Cerebellar nuclear complex (tissue), 1 donor: ENCODE data around the gene KLF3.

Experiments used
- DNase-seq, 2 experiments: peaks; one replicate each; lab custom pipeline; 2025; lab: John Stamatoyannopoulos, UW

KLF3 gene

GRCh38 chr4:38656111-38656510, 7.9 kb upstream of the KLF3 start:
- DNase-seq = no peak

GRCh38 chr4:38659346-38659745, 4.7 kb upstream of the KLF3 start:
- DNase-seq = no peak

- DNase-seq = no peak
Measured at GRCh38 chr4:38660838-38661237, 3.2 kb upstream of the KLF3 start.

- DNase-seq = no peak
Measured at GRCh38 chr4:38661371-38661770, 2.6 kb upstream of the KLF3 start.

- DNase-seq = no peak
Measured at GRCh38 chr4:38662522-38663089, 1.4 kb upstream of the KLF3 start.

GRCh38 chr4:38663090-38663800, 754 bp upstream of the KLF3 start:
- no peak for DNase-seq

- DNase-seq = no peak
Measured at GRCh38 chr4:38664706-38665401, 855 bp downstream of the KLF3 start.

- DNase-seq = no peak
Measured at GRCh38 chr4:38665551-38666411, 1.8 kb downstream of the KLF3 start.

- DNase-seq = no peak
Measured at GRCh38 chr4:38666766-38667084, 2.7 kb downstream of the KLF3 start.

- no peak for DNase-seq
Measured at GRCh38 chr4:38667085-38667893, 3.3 kb downstream of the KLF3 start.

GRCh38 chr4:38668203-38668971, 4.4 kb downstream of the KLF3 start:
- no peak for DNase-seq

GRCh38 chr4:38669208-38669607, 5.2 kb downstream of the KLF3 start:
- no peak for DNase-seq

- DNase-seq = no peak
Measured at GRCh38 chr4:38670109-38670901, 6.3 kb downstream of the KLF3 start.

GRCh38 chr4:38670939-38671591, 7.1 kb downstream of the KLF3 start:
- no peak for DNase-seq

- no peak for DNase-seq
Measured at GRCh38 chr4:38671592-38671940, 7.6 kb downstream of the KLF3 start.

- no peak for DNase-seq
Measured at GRCh38 chr4:38672074-38672396, 8.0 kb downstream of the KLF3 start.

- no peak for DNase-seq
Measured at GRCh38 chr4:38672397-38673129, 8.6 kb downstream of the KLF3 start.

GRCh38 chr4:38673130-38673978, 9.4 kb downstream of the KLF3 start:
- no peak for DNase-seq
